GM23248 (cell line): Measurements from ENCODE around the gene ZDHHC23. TPM values are rescaled to one million over a fixed set of nuclear protein-coding genes. Genes with fewer than 3 reads are reported as not detected.

Experiments used
- DNase-seq: peaks from one replicate; pipeline ENCODE4 v3.0.0-alpha.2; 2015
- H2AFZ ChIP-seq: fragments of 200-600 bp; sonication (generic); 2 replicates; pipeline ENCODE4 v1.6.1; 2016; ENCODE audit warnings: antibody characterized with exemption
- H3F3A ChIP-seq: fragments of 200-600 bp; sonication (generic); 2 replicates; pipeline ENCODE4 v1.6.1; 2016; ENCODE audit warnings: mild to moderate bottlenecking, antibody characterized with exemption, mixed run types; ENCODE audit not compliant: insufficient read depth
- H3K27ac ChIP-seq: fragments of 200-600 bp; sonication (generic); 2 replicates; pipeline ENCODE4 v1.5.1; 2016; ENCODE audit warnings: mild to moderate bottlenecking
- H3K27me3 ChIP-seq: fragments of 200-600 bp; sonication (generic); replicated peaks from 2 replicates; pipeline ENCODE4 v1.6.1; 2016; ENCODE audit warnings: mild to moderate bottlenecking; ENCODE audit not compliant: insufficient read depth
- H3K36me3 ChIP-seq: fragments of 200-600 bp; sonication (generic); 2 replicates; pipeline ENCODE4 v1.6.1; 2016; ENCODE audit warnings: low read depth, mild to moderate bottlenecking
- H3K4me1 ChIP-seq: fragments of 200-600 bp; sonication (generic); 2 replicates; pipeline ENCODE4 v1.6.1; 2016; ENCODE audit warnings: mild to moderate bottlenecking; ENCODE audit not compliant: insufficient read depth
- H3K4me2 ChIP-seq: fragments of 200-600 bp; sonication (generic); one replicate; pipeline ENCODE4 v1.6.1; 2016; ENCODE audit warnings: mild to moderate bottlenecking; ENCODE audit not compliant: unreplicated experiment
- H3K4me3 ChIP-seq: fragments of 200-600 bp; sonication (generic); 2 replicates; pipeline ENCODE4 v1.5.1; 2016; ENCODE audit warnings: mild to moderate bottlenecking
- H3K79me2 ChIP-seq: fragments of 200-600 bp; sonication (generic); 2 replicates; pipeline ENCODE4 v1.6.1; 2016; ENCODE audit warnings: mild to moderate bottlenecking; ENCODE audit not compliant: insufficient read depth
- H3K9ac ChIP-seq: fragments of 200-600 bp; sonication (generic); 2 replicates; pipeline ENCODE4 v1.6.1; 2016; ENCODE audit warnings: mild to moderate bottlenecking
- H3K9me2 ChIP-seq: fragments of 200-600 bp; sonication (generic); 2 replicates; pipeline ENCODE4 v1.6.1; 2016; ENCODE audit warnings: mixed run types, mild to moderate bottlenecking, moderate library complexity; ENCODE audit not compliant: insufficient read depth
- H3K9me3 ChIP-seq: fragments of 200-600 bp; sonication (generic); one replicate; pipeline ENCODE4 v1.6.1; 2017; ENCODE audit warnings: low read depth
- H4K20me1 ChIP-seq: fragments of 200-600 bp; sonication (generic); 2 replicates; pipeline ENCODE4 v1.6.0; 2016; ENCODE audit not compliant: insufficient read depth
- EZH2 ChIP-seq: fragments of 200-600 bp; sonication (generic); IDR thresholded peaks from 2 replicates; pipeline ENCODE4 v1.6.1; 2018; ENCODE audit warnings: antibody characterized with exemption, mild to moderate bottlenecking; ENCODE audit not compliant: insufficient read depth, poor library complexity, severe bottlenecking
- EZH2phosphoT487 ChIP-seq: fragments of 200-600 bp; sonication (generic); IDR thresholded peaks from 2 replicates; pipeline ENCODE4 v1.6.1; 2018; ENCODE audit warnings: antibody characterized with exemption, moderate library complexity, mild to moderate bottlenecking, low read depth; ENCODE audit not compliant: insufficient read depth
- WGBS, 2 experiments: methylation state at CpG; one replicate each; pipeline ENCODE4 v1.1.6; 2015 to 2017; ENCODE audit warnings: low lambda C conversion rate in 2 of 2, low coverage in 1 of 2; ENCODE audit errors: missing lambda C conversion rate in 2 of 2; 5-methylcytosine and 5-hydroxymethylcytosine counted together
- in situ Hi-C: fragments of 300-500 bp; cut with MboI; formaldehyde crosslinking; loops from 2 replicates; pipeline ENCODE4 v1.15.0; 2020
- polyA plus RNA-seq: library from polyadenylated mRNA; unstranded; fragments of >200 nt; fragmentation: Nextera tagmentation; extraction: Ambion mirVana; gene quantifications from 2 replicates; pipeline ENCODE4 v1.2.1, GENCODE V29; 2016
- total RNA-seq: library from RNA; depleted of rRNA; stranded (reverse); fragments of >200 nt; shearing (Covaris generic); gene quantifications from 2 replicates; pipeline ENCODE4 v1.2.3, GENCODE V29; 2014; rRNA removed

The ZDHHC23 gene
- total and polyA plus RNA-seq, 2 experiments from 2014 or later, result 0.40 to 1.6 TPM

DNA sequence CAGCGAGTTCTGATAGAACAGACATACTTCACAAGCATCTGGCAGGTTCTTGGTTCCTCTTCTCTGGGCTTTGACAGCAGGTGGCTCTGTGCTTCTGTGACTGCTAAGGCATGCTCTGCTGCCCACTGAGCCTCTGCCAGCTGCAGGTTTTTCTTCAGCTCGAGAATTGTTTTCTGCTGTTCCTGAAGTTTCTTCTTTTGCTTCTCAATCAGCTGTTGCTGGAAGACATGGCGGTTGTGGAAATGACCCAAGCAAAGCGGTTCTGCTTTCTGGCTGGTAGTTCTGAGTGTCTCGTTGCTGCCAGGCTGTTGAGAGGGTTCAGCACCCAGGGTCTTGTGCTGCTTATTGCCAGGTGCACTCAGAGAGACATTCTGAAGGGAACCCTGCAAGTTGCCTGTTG, 57.7 kb downstream of the ZDHHC23 start:
- H3K79me2 ChIP-seq, result no peaks in the 10 kb centered on the region
- no peak overlapping the region for H2AFZ ChIP-seq
- H3K36me3 ChIP-seq, result no peaks in the 10 kb centered on the region
- TF ChIP-seq EZH2phosphoT487, result no peak
- TF ChIP-seq EZH2, result no peak
- H3K9ac ChIP-seq, result no peak overlapping the region
- no peaks in the 10 kb centered on the region for H3K4me1 ChIP-seq
- H3K27ac ChIP-seq, result no peak overlapping the region
- no peaks in the 10 kb centered on the region for H3K9me3 ChIP-seq
- H3K27me3 ChIP-seq, result no peaks in the 10 kb centered on the region
- no peak for DNase-seq
- in situ Hi-C loops, result no loop called here
- WGBS, 2 experiments, result 81 to 86% methylated on average over 5 of the region's 5 CpGs
- no peak overlapping the region for H3K4me3 ChIP-seq
- no peaks in the 10 kb centered on the region for H3F3A ChIP-seq
- no peaks in the 10 kb centered on the region for H3K9me2 ChIP-seq
- no peak overlapping the region for H3K4me2 ChIP-seq
- H4K20me1 ChIP-seq, result no peaks in the 10 kb centered on the region

DNA sequence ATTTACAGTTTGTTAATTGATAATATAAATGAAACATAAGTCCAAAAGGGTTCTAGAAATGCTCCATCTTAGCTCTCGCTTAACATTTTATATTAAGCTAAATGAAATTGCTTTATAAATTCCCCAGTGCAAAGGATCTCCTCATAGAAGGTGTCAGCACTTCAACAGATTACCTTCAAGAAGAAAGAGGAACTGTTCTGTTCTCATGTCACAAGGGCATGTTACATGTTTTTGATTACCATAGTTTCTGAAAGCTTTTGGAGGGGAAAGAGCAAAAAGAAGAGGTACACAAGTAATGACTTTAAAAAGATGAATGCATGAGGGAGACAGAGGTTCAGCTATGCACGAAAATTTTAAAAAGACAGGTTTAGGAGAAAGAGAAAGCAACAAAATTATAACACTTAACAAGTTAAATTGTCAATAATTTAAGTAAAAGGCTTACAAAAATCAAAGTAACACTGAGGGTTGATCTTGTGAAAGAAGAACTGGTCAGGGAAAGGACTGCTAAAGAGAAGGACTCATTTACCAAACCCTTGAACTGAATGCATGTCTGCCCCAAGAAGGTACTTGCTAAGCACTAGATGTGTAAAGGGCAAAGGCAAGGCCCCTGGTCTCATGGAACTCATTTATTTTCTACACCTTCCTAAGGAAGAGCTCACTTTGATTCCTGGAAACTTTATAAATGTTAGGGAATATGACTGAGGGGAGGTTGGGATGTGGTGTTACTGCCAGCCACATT, 63.4 kb downstream of the ZDHHC23 start:
- in situ Hi-C loops, result no loop called here
- DNase-seq, result no peak
- Histone ChIP-seq H3K27ac (no peak overlapping the region), H3K4me2 (no peak overlapping the region), H3K27me3 (no peaks in the 10 kb centered on the region), H2AFZ (no peak overlapping the region), H3K4me3 (no peak overlapping the region), H3K79me2 (no peaks in the 10 kb centered on the region), H3K36me3 (no peaks in the 10 kb centered on the region), H3K9me3 (no peaks in the 10 kb centered on the region), H3K9me2 (no peaks in the 10 kb centered on the region), H3F3A (no peaks in the 10 kb centered on the region), H4K20me1 (no peaks in the 10 kb centered on the region), H3K9ac (no peak overlapping the region), H3K4me1 (no peaks in the 10 kb centered on the region)
- no peak for TF ChIP-seq EZH2phosphoT487
- WGBS, 2 experiments, result 86 to 88% methylated on average over 2 of the region's 2 CpGs

Other genes starting within 250 kb of the ZDHHC23 start
- 142 and 160 TPM in 2 replicates for gene NAA50, start 201.8 kb upstream of the ZDHHC23 start, total RNA-seq
- 147 and 154 TPM in 2 replicates for gene NAA50, start 201.8 kb upstream of the ZDHHC23 start, polyA plus RNA-seq
- gene ATP6V1A, start 201.0 kb upstream of the ZDHHC23 start, total RNA-seq, result 51.1 and 53.2 TPM in 2 replicates
- gene ATP6V1A, start 201.0 kb upstream of the ZDHHC23 start, polyA plus RNA-seq, result 47.8 and 47.9 TPM in 2 replicates
- 3.2 and 19.9 TPM in 2 replicates for gene GRAMD1C, start 109.2 kb upstream of the ZDHHC23 start, total RNA-seq
- 6.0 and 6.4 TPM in 2 replicates for gene GRAMD1C, start 109.2 kb upstream of the ZDHHC23 start, polyA plus RNA-seq
- gene CCDC191, start 108.5 kb downstream of the ZDHHC23 start, total RNA-seq, result 0.43 and 2.4 TPM in 2 replicates
- 1.1 and 1.5 TPM in 2 replicates for gene CCDC191, start 108.5 kb downstream of the ZDHHC23 start, polyA plus RNA-seq
- gene QTRT2, start 108.7 kb downstream of the ZDHHC23 start, total RNA-seq, result 11.7 and 19.9 TPM in 2 replicates
- gene QTRT2, start 108.7 kb downstream of the ZDHHC23 start, polyA plus RNA-seq, result 8.3 and 10.9 TPM in 2 replicates
- gene DRD3, start 231.0 kb downstream of the ZDHHC23 start, total RNA-seq, result not detected in 2 replicates
- gene DRD3, start 231.0 kb downstream of the ZDHHC23 start, polyA plus RNA-seq, result not detected in 2 replicates